ENCODE results near the gene PCLAF. TPM values are rescaled to one million over a fixed set of nuclear protein-coding genes. Genes with fewer than 3 reads are reported as not detected.

The PCLAF gene
- total RNA-seq, 1 experiment from 2014 or later = 97.8 TPM

DNA sequence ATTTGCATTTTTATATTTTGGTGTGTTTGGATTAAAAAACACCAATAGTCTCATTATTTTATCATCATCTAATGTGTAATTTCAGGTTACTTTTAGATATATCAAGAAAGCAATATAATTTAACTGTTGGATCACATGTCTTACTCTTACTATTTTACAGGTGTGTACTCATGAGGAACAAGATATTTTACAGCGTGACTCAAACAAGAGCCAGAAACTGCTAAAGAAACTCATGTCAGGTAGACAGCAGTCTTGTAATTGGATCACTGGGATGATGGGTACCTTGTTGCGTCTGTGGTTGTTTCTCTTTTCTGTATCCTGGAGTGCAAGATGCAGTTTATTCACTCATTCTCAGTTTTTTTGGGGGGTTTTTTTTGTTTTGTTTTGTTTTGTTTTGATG is 19.3 kb upstream of the PCLAF start:
- POLR2A ChIA-PET = no interaction called here
- ATAC-seq = no peak
- in situ Hi-C loops (cut with HindIII; ENCODE audit: low pct_unique_long_range_greater_than_20kb, low sequenced_read_pairs) = no loop called here
- no TSS peak for BruUV-seq (replicated peaks)
- Histone ChIP-seq H3K36me3 (ENCODE audit: control insufficient read depth, insufficient read depth, low read length) (peaks cover 32% of the 10 kb centered on the region), H3K27ac (ENCODE audit: low read length) (no peak overlapping the region), H3K27me3 (ENCODE audit: control insufficient read depth, insufficient read depth, low read length) (no peaks in the 10 kb centered on the region), H3K4me1 (ENCODE audit: control insufficient read depth, insufficient read depth, low read length) (no peaks in the 10 kb centered on the region), H3K9me3 (ENCODE audit: control insufficient read depth, insufficient read depth, low read depth, low read length) (no peaks in the 10 kb centered on the region), H3K4me3 (ENCODE audit: low read depth in 2 of 2, low read length in 2 of 2) (no peak overlapping the region)
- TF ChIP-seq, protein P1, sequence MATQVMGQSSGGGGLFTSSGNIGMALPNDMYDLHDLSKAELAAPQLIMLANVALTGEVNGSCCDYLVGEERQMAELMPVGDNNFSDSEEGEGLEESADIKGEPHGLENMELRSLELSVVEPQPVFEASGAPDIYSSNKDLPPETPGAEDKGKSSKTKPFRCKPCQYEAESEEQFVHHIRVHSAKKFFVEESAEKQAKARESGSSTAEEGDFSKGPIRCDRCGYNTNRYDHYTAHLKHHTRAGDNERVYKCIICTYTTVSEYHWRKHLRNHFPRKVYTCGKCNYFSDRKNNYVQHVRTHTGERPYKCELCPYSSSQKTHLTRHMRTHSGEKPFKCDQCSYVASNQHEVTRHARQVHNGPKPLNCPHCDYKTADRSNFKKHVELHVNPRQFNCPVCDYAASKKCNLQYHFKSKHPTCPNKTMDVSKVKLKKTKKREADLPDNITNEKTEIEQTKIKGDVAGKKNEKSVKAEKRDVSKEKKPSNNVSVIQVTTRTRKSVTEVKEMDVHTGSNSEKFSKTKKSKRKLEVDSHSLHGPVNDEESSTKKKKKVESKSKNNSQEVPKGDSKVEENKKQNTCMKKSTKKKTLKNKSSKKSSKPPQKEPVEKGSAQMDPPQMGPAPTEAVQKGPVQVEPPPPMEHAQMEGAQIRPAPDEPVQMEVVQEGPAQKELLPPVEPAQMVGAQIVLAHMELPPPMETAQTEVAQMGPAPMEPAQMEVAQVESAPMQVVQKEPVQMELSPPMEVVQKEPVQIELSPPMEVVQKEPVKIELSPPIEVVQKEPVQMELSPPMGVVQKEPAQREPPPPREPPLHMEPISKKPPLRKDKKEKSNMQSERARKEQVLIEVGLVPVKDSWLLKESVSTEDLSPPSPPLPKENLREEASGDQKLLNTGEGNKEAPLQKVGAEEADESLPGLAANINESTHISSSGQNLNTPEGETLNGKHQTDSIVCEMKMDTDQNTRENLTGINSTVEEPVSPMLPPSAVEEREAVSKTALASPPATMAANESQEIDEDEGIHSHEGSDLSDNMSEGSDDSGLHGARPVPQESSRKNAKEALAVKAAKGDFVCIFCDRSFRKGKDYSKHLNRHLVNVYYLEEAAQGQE (IDR thresholded peaks at IDR 0.05; ENCODE audit: insufficient read depth in 1 of 2, low read depth in 2 of 2, low read length in 1 of 2) = no peak
- no peak for TF ChIP-seq TCF7L2 (IDR thresholded peaks at IDR 0.05; ENCODE audit: low read depth, low read length)
- TF ChIP-seq CTCF (IDR thresholded peaks at IDR 0.05) = no peak
- TF ChIP-seq POLR2AphosphoS5 (IDR thresholded peaks at IDR 0.05; ENCODE audit: low read depth, low read length) = no peak
- no peak for TF ChIP-seq SIN3A (IDR thresholded peaks at IDR 0.05; ENCODE audit: borderline replicate concordance, insufficient read depth, low read depth, low read length)
- intact Hi-C loops (cut with micrococcal nuclease; ENCODE audit: unreplicated experiment) = no loop called here
- no peak for DNase-seq (ENCODE audit: low read depth, low spot score)
- CTCF ChIA-PET = interaction anchor here (0.7 kb wide), 1 partner anchor 227 kb away, joined by 3 read pairs; no protein-coding TSS in a partner anchor

DNA sequence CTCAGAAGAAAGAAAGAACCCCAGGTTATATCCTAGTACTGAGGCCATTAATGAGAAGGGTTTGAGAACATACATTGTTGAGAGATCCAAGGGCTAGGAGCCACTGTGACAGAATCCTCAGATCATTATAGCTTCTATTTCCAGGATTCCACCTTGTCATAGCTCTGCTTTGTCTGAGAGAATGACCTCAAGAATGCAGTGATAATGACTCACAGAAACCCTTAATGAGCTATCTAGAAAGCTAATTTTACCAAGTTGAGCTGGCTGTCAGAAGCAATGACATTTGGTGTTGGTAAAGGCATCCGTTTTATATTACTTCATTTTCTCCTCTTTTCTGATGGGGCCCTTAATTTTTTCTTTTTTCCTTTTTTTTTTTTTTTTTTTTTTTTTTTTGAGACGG is 17.3 kb upstream of the PCLAF start:
- POLR2A ChIA-PET = no interaction called here
- no peak overlapping the region for H3K27ac ChIP-seq (ENCODE audit: low read length)
- TF ChIP-seq, protein P1 (IDR thresholded peaks at IDR 0.05; ENCODE audit: insufficient read depth in 1 of 2, low read depth in 2 of 2, low read length in 1 of 2) = no peak
- no peak for TF ChIP-seq CTCF (IDR thresholded peaks at IDR 0.05)
- TF ChIP-seq POLR2AphosphoS5 (IDR thresholded peaks at IDR 0.05; ENCODE audit: low read depth, low read length) = no peak
- TF ChIP-seq SIN3A (IDR thresholded peaks at IDR 0.05; ENCODE audit: borderline replicate concordance, insufficient read depth, low read depth, low read length) = no peak
- TF ChIP-seq TCF7L2 (IDR thresholded peaks at IDR 0.05; ENCODE audit: low read depth, low read length) = no peak
- no peaks in the 10 kb centered on the region for H3K27me3 ChIP-seq (ENCODE audit: control insufficient read depth, insufficient read depth, low read length)
- no TSS peak for BruUV-seq (replicated peaks)
- in situ Hi-C loops (cut with HindIII; ENCODE audit: low pct_unique_long_range_greater_than_20kb, low sequenced_read_pairs) (no loop called here), intact Hi-C loops (cut with micrococcal nuclease; ENCODE audit: unreplicated experiment) (no loop called here)
- DNase-seq (ENCODE audit: low read depth, low spot score) (no peak), ATAC-seq (no peak)
- H3K9me3 ChIP-seq (ENCODE audit: control insufficient read depth, insufficient read depth, low read depth, low read length) = no peaks in the 10 kb centered on the region
- H3K4me3 ChIP-seq (ENCODE audit: low read depth in 2 of 2, low read length in 2 of 2) = no peak overlapping the region
- CTCF ChIA-PET = interaction anchor here (0.7 kb wide), 1 partner anchor 1970 kb away, joined by 11 read pairs; no protein-coding TSS in a partner anchor
- H3K36me3 ChIP-seq (ENCODE audit: control insufficient read depth, insufficient read depth, low read length) = peaks cover 34% of the 10 kb centered on the region
- no peaks in the 10 kb centered on the region for H3K4me1 ChIP-seq (ENCODE audit: control insufficient read depth, insufficient read depth, low read length)

Data from Panc1 (cell line).